GM21423 (cell line): ENCODE measurements around the gene ACOT7.
A peak's percentile ranks its signal among the peaks of the same experiment; 100 is the strongest.
"Not testable (repeated sequence)": the region's sequence is repeated elsewhere in the genome, so short reads cannot be mapped to it uniquely, and the experiment has no call there.

ENCODE experiments used
- ATAC-seq: cut with Tn5 transposase; IDR thresholded peaks from one replicate; pipeline ENCODE4 v1.9.1; 2021; ENCODE audit warnings: mild to moderate bottlenecking, moderate library complexity; ENCODE audit not compliant: unreplicated experiment

Gene ACOT7

DNA sequence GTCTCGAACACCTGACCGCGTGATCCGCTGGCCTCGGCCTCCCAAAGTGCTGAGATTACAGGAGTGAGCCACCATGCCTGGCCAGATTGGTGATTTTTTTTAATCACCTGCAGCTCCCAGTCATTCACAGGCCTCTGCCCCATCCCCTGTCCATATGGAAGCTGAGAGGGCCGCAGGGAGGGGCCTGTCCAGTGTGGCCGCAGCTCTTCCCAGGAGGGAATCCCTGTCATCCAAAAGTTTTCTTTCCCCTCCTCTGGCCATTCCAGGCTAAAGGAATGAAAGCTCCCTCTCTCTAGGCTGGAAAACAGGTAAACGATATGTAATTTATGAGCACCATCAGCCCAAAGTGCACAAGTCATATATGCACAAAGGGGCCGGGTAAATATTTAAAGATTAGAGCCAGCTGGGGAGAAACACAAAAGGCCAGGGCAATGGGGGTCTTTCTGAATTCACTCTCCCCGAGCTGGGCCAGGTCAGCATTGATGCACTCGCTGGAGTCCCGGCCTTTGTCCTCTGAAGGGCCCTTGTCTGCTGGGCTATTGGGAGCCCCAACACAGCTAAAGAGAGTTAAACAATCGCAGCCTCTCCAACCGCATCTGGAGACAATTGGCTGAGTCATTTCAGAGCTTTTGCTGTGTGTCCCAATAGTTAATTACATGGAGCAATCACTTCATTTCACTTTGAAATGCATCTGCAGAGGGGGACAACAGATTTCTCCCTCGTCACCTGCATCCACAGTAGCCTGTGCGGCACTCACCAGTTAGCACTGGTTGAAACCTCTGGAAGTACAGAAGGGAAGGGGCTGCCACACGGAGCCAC lies 153.4 kb downstream of the ACOT7 start:
- ATAC-seq = no peak

DNA sequence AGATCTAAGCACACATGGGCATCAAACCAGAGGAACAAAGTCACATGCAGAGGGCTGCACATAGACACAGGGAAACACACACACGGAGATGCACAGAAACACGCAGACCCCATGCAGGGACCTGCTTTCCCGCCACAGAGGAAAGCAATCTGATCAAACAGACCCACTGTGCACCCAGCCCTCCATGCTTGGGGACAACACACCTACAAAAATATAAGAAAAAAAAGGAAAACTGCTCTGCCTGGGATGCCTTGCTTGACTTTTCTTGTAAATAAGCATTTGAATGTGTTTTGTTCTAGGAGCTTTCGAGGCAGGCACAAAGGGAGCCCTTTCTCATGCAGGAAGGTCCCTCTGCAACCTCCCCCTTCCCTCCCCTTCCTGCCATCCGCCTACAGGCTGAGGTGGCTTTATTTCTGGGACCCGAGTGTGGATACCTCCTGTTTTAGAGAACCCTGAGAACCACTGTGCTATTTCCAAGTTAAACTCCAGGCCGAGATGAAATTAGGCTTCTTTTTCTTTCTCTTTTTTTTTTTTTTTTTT lies 154.3 kb downstream of the ACOT7 start:
- no peak for ATAC-seq

DNA sequence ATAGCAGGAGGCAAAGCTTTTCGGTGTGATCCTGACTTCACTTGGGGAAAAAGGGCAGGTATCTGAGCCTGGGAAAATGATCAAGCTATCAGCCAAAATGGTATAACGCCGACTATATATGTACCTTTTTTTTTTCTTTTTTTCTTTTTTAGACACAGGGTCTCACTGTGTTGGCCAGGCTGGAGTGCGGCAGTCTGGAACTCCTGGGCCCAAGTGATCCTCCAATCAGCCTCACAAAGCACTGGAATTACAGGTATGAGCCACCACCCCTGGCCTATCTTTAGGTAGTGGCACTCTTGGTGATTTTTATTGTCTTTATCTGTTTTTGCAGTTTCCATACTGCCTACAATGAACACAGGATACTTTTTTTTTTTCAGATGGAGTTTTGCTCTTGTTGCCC lies 156.5 kb downstream of the ACOT7 start:
- no peak for ATAC-seq

DNA sequence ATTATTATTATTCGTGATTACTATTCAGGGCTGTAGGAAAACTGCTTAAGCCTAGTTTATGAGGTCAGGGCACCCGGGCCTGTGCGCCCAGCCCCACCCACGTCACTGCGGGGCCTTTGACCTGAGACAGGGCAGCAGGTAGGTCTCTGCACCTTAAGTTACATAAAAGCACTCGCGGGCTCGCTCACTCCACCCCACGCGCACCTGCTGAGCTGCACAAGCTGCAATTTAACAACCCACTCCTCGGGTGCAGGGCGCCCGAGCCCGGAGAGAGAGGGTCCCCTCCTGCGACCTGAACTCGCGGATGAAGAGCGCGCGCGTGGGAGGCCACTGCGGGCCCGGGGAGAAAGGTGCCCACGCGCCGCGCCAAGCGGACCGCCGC lies 158.3 kb downstream of the ACOT7 start:
- peak; percentile 16 for ATAC-seq

DNA sequence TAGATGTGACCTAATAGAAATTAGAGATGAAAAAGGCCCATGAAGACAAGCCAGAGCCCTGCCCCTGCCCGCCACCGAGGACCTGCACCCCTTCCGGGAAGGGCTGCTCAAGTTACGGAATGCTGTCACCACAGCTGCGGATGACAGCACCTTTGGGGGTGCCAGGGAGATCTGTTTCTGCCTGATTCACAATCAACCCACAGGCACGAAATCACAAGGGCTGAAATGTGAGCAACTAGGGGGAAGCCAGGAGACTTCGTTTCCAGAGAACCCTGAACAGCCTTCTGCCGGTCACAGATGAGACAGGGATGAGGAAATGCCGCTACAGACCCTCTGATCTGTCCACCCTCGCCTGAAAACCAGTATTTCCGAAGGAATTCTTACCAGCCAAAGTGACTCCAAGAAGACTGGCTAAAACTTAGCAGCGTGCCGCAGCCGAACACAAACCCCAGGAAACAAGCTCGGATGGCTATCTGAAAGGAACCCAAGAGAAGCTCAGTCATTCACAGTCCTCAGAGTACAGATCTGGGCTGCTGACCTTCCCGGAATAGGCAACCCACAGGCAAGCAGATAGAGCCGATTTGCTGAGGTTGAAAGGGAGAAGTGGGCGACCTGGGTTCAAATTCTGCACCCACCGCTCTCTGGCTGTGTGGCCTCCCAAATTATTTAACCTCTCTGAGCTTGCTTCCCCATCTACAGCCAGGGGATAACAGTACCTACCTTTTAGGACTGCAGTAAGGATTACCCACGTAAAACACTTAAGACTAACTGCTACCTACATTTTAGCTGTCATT lies 158.9 kb downstream of the ACOT7 start:
- ATAC-seq = no peak

DNA sequence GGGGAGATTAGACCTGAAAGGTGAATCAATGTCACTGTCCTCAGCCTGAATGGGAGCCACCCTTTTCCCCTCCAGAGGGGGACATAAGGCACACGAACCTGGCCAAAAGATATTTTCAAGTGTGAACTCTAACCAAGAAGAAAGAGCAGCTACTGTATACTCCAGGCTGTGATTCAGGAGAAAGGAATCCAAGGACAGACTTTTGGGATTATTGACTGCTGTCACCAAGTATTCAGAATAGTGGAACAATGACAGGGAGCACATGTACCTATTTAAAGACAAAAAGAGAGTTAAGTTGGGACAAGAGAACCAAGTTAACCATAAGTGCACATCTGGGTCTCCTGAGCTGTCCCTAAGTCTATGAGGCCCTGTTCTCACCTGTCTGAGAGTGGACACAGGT lies 160.2 kb downstream of the ACOT7 start:
- no peak for ATAC-seq

DNA sequence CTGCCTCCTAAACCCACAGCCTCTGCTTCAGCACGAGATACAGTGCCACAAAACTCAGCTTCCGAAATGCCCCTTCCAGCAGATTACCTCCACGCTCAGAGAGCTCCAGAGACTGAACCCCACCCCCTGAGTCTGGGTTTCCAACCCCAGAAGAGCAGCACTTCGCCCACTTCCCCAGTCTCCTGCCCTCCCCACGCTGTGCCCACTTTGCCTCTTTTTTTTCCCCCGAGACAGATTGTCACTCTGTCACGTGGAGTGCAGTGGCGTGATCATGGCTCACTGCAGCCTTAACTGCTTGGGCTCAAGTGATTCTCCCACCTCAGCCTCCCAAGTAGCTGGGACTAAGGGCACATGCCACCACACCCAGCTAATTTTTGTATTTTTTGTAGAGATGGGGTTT lies 167.9 kb downstream of the ACOT7 start:
- no peak for ATAC-seq

DNA sequence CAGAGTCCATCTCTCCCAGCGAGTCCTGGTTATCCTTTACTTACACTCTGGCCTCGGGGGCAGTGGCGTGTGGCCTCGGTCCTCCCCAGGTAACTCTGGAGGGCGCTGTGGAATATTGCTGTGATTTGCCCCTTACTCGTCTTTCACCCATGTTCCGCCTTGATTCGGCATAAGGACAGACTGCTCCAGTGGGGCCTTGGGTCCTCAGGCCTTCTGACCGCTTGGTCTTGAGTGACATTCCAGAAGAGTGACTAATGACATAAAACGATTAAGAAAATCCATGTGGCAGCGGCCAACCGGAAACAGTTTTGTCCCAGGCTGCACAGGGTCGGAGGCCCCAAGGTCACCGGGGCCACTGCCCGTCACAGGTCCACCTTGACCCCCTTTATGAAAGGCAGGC lies 168.8 kb downstream of the ACOT7 start:
- no peak for ATAC-seq

DNA sequence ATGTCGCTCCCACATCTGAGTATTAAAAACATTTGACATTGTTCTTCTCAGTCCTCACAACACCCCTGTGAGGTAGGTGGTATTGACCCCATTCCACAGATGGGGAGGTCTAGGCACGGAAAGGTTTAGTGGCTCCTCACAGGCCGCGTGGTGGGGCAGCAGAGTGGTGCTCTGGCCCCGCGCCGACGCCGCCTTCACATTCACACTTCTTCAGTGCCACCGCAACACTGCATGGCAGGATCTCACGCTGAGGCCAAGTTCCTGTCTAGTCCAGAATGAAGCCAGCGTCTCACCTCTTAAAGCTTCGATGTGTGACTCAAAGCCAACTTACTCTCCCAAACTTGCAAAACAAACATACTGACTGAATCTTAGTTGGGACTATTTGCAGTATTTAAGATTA lies 169.9 kb downstream of the ACOT7 start:
- ATAC-seq = no peak

DNA sequence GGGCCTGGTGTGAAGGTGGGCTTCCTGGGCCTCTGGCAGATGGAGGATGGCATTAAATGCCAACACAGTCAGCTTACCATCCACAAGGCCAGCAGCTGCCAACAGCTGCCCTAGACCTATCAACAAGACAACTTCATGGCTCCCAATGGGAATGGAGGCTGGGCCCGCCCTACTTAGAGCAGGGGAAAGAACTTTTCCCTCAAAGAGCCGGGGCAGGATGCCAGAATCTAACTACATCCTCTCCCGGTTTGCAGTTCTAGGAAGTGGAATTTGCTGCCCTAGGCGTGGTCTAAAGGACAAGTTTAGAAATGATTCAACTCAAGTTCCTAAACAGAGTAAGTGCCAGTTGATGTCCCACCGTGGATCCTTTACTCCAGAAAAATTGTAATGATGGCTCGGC lies 170.9 kb downstream of the ACOT7 start:
- ATAC-seq = no peak

DNA sequence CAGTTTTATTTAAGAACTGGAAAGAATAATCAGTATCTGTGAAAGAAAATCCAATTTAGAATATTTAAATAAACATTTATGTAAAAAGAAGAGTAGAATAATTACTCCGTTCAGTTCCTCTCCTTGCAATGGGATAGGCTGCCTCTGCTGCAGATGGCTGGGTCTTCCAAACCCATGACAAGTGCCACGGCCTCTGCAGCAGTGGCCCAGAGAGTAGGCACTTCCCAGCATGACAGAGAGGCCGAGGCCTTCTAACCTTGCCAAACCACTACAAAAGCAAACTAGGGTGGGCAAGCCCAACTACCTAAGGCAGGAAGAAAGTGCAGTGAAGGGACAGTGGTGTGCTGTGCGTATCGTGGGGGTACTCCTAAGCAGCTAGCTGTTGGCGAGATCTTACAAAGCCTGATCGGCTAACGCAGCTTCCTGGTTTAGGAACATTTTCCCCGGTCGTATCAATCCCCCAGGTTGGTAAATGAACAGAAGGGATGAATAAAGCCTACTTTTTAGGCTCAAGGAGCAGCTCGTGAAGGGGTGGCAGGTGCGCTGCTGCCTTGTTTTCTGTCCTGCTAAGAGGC lies 172.3 kb downstream of the ACOT7 start:
- ATAC-seq = no peak

DNA sequence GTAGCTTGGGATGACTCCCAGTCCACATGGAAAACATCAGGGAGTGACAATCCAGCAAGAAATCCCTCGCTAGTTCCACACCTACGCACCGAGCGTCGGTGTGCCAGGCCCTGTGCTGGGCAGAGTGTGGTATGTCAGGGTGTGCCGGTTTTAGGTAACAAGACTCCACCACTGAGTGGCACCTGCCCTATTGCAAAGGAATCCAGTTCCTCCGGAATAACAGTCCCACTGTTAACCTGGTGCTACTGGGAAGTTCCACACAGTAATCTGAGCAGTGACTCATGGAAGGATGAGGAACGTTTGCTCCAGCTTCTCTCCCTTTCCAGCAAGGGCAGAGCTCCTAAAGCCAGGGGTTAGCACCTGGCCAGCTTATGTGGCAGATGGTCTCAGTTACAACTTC lies 173.3 kb downstream of the ACOT7 start:
- ATAC-seq = no peak

DNA sequence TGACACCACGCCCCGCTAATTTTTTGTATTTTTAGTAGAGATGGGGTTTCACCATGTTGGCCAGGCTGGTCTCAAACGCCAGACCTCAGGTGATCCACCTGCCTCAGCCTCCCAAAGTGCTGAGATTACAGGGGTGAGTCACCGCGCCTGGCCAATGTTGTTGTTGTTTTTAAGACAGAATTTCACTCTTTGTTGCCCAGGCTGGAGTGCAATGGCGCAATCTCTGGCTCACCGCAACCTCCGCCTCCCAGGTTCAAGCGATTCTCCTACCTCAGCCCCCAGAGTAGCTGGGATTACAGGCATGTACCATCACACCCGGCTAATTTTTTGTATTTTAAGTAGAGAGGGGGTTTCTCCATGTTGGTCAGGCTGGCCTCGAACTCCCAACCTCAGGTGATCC lies 173.9 kb downstream of the ACOT7 start:
- not testable (repeated sequence) for ATAC-seq

DNA sequence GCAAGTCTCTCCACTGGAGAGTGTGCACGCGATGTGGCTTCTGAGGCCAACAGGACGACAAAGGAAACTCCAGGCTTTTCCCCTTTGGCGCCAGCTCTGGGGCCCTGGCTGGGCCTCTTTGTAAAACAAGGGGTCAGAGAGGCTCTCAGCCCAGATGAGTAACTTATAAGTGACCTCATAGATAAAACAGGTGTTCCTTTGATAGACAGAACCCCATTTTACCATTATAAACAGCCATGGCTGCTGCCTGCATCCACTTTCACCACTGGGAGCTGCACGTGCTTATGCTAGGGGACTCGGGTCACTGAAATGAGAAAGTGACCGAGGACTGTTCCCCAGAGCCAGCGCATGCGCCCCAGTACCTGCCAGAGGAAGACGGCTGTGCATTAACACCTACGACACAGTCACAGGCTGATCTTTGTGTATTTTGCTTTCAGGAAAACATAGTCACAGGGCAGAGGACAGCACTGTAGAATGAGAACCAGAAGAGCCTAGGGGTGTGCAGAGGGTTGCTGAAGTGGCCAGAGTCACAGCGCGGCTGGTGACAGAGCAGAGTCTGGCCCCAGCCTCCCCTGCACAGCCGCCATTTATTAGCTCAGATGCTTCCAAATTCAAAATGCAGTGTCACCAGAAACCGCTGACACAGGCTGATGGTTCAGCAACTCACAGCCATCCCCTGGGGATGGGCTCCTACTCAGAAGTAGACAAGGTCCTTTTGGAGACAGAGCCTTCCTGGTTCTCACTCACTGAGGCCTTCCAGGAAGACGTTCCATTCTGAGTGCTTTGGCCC lies 175.0 kb downstream of the ACOT7 start:
- no peak for ATAC-seq
